GM21737 (cell line): ENCODE data around the gene TRIM17.

Experiments used
- ATAC-seq: cut with Tn5 transposase; IDR thresholded peaks from one replicate; pipeline ENCODE4 v1.9.1; 2021; ENCODE audit warnings: mild to moderate bottlenecking, moderate library complexity; ENCODE audit not compliant: unreplicated experiment

TRIM17 gene

DNA sequence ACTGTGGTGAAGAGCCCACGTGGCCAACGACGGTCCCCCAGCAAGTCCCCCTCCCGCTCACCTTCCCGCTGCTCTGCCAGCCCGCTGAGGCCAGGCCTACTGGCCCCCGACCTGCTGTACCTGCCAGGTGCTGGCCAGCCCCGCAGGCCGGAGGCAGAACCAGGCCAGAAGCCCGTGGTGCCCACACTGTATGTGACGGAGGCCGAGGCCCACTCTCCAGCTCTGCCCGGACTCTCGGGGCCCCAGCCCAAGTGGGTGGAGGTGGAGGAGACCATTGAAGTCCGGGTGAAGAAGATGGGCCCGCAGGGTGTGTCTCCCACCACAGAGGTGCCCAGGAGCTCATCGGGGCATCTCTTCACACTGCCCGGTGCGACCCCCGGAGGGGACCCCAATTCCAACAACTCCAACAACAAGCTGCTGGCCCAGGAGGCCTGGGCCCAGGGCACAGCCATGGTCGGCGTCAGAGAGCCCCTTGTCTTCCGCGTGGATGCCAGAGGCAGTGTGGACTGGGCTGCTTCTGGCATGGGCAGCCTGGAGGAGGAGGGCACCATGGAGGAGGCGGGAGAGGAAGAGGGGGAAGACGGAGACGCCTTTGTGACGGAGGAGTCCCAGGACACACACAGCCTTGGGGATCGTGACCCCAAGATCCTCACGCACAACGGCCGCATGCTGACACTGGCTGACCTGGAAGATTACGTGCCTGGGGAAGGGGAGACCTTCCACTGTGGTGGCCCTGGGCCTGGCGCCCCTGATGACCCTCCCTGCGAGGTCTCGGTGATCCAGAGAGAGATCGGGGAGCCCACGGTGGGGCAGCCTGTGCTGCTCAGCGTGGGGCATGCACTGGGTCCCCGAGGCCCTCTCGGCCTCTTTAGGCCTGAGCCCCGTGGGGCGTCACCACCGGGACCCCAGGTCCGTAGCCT lies 56.8 kb downstream of the TRIM17 start:
- ATAC-seq = no peak

DNA sequence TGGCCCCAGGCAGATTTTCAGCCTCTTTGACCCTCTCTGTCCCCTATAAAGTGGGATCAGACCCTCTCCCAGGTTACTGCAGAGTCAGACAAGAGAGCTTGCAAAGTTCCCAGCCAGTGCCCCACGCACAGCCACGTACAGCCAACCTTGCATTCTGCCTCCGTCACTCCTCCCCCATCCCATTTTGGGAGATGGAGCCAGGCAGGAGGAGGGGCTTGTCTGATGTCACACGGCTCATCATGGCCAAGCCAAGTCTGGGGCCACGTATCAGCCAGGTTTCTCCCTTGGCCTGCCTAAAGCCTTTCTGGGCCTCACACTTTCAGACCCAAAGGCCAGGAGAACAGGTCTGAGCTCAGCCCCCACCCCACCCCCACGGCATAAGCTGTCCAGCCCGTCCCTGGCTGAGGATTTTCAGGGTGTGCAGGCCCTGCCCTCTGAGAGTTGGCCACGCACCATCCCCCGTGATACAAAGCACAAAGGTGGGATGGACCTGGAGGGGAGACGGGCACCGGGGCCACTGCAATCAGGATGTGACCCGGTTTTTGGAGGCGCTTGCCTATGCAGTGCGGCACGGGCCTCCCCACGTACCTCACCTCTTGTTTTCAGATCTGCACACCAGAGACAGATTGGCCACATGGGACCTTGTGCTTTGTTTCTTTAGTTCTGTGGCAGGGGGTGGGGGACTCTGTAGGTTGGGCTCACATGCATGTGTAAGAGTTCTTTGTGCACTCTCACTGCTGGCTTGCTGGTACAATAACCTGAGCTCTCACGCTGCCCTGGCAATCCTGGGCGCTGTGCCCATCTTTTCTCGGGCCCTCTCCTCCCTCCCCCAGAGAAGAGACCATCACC lies 57.7 kb downstream of the TRIM17 start:
- ATAC-seq = no peak

- ATAC-seq = no peak
Measured at GRCh38 chr1:228358039-228358763, 58.5 kb downstream of the TRIM17 start.
